Measurements from ENCODE around the gene CLASP2.

Gene CLASP2

DNA sequence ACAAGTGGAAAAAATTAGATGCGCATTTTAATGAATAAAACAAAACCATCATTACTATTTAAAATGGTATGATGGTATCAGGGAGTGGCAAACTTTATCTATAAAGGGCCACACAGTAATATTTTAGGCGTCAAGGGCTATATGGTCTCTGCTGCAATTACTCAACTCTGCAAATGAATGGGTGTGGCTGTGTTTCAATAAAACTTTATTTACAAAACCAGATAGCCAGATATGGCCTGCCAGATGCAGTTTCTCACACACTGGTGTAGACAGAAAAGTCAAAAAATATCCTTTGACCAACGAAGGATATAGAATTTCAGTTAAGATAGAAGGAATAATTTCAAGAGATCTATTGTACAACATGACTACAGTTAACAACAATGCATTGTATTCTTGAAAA, 83.8 kb downstream of the CLASP2 start:
- no peak for DNase-seq

DNA sequence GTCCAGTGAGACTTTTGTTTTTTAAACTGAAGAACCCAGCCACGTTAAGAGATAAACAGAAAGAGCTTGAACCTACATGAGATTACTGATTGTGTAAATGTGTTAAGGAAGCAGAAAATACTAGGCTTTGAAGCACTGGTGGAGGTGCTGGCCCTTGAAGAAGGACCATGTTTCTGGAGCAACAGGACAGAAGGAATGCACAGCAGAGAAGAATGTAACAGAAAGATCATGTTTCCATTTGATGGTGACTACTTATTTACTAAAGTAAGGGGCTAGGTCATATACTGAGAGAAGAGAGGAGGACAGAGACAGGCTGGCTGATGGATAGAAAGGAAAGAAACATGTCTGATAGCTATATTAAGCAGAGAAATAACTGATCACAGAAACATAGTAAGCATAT, 88.8 kb downstream of the CLASP2 start:
- DNase-seq, result no peak

- DNase-seq, result no peak
Measured at GRCh38 chr3:33624756-33625155, 93.3 kb downstream of the CLASP2 start.

DNA sequence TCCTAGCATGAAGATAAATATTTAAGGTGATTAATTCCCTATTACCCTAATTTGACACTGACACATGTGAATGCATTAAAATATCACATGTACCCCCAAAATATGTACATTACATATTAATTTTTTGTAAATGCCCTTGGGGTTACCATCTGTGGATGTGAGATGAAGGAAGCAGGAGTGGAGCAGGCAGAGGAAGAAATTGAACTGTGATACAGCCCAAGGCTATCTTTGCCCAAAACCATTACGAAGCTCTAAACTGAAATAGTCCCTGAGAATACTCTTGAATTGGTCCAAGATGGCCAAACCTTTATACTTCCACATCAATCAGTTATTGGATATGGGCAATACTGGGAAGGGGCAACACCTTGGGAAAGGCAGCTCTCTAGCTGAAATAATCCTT, 105.0 kb downstream of the CLASP2 start:
- no peak for DNase-seq

- no peak for DNase-seq
Measured at GRCh38 chr3:33612607-33613006, 105.4 kb downstream of the CLASP2 start.

DNA sequence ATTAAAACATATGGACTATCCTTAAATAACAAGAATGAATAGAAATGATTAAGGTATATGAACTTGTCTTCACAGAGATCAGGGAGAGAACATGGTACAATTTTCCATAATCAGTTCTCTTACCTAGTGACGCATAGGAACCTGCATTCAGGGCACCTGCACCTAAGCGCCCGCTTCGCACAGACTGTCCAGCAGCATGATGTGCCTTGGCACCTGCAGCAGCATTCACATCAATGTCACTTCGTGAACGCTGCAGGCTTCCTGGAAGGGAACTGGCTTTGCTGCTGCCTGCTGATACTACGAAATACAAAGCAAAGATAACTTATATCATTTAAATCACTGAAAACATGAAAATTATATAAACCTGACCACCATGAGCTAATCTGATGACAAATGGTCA, 115.2 kb downstream of the CLASP2 start:
- no peak for DNase-seq

- DNase-seq, result no peak
Measured at GRCh38 chr3:33597257-33597689, 120.8 kb downstream of the CLASP2 start.

DNA sequence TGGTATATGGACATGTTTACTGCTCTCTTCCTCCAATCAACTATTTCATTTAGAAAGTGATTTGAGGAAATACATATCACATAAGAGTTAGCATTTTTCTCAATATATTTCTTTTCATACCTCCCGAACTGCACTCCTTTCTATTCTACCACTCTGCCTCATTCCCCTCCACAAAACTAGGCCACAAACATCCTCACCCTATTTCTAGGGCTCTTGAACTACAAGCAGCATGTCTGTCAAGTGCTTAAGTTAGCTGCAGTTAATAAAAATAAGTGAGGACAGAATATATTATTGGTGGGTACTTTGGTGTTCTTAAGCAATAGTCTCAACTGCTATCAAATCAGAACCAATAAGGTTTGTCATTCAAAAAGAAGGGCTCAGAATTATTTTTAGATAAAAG, 125.1 kb downstream of the CLASP2 start:
- DNase-seq, result no peak

GRCh38 chr3:33590541-33590940, 127.5 kb downstream of the CLASP2 start:
- DNase-seq, result no peak

DNA sequence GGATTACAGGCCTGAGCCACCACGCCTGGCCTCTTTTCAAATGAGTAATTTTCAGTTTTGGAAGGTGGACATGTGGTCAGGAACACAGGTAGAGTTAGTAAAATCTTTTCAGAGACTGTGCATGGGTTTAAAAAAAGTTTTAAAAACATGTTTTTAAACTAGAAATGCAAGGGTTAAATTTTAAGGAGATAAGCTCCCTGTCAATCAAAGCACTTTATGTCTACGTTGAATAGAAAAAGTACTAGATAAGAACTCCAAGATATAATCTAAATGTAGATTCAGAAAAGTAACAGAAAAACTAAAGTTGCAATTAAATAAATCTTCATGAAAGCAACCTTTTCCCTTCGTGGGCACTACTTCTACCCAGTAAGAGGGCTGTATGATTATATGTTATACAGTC, 131.7 kb downstream of the CLASP2 start:
- no peak for DNase-seq

- no peak for DNase-seq
Measured at GRCh38 chr3:33582234-33582633, 135.8 kb downstream of the CLASP2 start.

DNA sequence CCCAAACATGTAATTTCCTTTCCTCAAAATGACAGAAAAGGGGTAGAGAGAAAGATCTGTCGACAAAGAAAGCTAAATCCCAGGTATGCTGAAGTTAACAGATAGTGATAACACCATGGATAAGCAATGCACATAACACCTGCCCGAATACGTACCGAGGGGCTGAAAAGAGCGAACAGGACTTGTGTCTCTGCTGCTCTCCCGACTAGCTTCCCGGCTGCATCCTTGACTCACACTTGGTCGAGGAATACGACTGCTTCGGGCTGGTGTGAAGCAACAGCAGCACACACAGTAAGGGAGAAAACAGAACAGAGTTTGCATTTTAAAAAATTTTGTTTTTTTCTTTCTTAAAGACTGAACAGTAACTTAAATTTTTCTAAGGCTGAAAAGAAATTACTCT, 136.4 kb downstream of the CLASP2 start:
- no peak for DNase-seq

DNA sequence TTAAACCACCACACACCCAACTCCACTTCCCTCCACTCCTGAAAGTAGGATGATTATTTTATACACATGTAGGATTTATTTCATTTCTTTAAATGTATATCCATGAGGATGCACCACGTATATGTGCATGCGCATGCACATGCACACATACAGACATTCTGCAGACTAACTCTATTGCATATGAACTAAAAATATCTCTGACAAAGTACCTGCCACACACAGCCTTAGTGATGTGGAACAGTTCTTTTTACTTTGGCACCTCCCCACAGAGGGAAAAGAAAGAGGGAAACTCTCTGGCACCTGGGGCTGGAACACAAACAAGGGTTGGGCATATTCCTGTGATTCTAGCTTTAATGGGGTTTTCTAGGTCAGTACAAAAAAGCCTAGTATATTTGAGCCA, 138.2 kb downstream of the CLASP2 start:
- DNase-seq, result no peak

DNA sequence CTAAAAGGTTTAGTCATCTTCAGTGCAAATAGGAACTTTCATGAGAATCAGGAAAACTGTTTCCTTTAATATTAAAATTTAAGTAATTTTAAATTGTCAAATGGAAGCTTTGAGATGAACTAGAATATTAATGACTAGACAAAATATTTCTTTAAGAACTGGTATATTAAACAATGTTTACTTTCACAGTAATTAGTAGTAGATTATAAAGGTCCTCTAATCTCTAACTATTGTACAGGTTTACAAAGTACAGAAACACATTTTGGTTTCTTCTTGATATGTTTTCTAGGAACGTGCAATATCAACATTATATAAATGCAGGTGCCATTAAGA, 138.9 kb downstream of the CLASP2 start:
- no peak for DNase-seq

GRCh38 chr3:33578325-33579177, 139.5 kb downstream of the CLASP2 start:
- DNase-seq, result no peak

- no peak for DNase-seq
Measured at GRCh38 chr3:33577588-33577987, 140.5 kb downstream of the CLASP2 start.

GRCh38 chr3:33577173-33577572, 140.9 kb downstream of the CLASP2 start:
- DNase-seq, result no peak

- DNase-seq, result no peak
Measured at GRCh38 chr3:33575311-33575710, 142.7 kb downstream of the CLASP2 start.

GRCh38 chr3:33557829-33558228, 160.2 kb downstream of the CLASP2 start:
- no peak for DNase-seq

DNA sequence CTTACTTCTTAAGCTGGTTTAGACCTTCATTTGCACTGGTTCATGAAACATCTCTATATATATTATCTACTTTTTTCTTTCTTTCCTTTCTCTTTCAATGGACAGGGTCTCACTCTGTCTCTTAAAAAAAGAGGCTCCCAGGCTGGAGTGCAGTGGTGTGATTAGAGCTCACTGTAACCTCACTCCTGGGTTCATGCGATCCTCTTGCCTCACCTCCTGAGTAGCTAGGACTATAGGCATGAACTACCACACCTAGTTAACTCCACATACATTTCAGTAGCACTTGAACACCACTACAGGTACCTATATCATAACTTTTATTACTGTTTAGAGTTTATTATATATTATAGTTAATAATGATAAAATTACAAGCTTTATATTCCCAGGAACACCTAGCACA, 160.8 kb downstream of the CLASP2 start:
- DNase-seq, result no peak

- DNase-seq, result no peak
Measured at GRCh38 chr3:33547101-33547500, 171.0 kb downstream of the CLASP2 start.

DNA sequence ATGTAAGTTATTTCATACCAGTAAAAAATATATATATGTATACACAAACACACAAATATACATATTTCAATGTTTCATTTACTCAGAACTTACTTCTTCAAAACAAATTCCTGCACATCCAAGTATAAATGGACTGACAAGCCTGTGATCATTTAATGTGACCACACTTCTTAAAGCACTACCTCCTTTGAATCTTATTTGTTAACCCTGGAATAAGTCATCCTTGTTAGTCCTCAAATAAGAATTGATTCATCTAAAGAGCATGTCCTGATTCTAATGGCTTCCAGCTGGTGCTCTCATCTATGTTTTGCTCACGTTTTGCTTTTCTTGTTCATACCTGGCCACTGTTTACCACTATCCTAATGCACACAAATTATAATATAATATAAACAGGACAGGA, 173.9 kb downstream of the CLASP2 start:
- no peak for DNase-seq

DNA sequence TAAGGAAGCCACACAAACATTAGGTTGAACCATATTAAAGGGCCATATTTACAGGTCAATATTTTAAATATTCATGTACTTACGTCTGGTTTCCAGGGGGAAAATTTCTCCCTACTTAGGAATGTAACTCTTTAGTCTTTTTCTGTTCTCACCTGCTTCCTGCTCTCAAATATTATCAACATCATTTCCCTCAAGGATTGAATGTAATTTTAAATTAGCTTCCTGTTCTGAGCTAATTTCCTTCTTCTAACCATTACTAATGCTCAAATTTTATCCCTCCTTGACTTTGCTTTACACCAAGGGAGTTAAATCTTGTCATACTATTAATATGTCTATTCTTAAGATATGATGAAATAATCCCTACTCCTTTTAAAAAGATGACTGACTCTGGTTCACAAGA, 174.5 kb downstream of the CLASP2 start:
- no peak for DNase-seq

DNA sequence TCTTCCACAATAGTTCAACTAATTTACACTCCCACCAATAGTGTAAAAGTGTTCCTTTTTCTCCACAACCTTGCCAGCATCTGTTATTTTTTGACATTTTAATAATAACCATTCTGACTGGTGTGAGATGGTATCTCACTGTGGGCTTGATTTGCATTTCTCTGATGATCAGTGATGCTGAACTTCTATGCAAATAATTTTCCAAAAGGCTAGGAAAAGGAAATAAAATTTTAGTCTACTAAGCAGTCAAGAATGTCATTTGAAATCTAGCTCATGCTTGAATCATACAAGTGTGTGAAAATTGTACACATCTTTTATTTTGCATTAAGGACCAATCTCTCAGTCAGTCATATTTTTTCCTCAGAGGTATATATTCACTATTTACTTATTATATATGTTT, 176.1 kb downstream of the CLASP2 start:
- no peak for DNase-seq

DNA sequence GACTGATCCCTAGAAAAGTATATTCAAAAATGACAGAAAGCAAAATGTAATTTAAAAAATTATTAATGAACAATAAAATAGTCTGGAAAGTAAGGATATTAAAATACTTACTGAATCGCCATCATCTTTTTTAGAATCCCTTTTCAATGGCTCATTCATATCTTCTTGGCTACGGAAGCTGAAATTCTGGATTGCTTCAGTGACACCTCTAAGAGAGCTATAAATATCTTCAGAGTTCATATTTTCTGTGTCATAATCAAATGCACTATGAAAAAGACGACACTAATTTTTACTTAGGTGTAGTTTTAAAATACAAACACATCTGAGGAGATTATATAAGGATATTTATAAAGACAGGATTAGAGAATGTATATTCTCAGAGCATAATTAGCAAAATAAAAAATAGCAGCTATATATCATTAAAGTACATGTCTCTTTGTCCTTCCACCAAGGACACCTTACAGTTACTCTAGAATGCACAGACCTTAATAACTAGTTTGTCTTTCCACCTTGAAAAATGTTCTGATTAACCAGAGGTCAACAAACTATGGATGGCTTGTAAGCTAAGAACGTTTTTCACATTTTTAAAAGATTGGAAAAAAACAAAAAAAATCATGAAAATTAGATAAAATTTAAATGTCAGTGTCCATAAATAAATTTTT, 179.2 kb downstream of the CLASP2 start:
- no peak for DNase-seq
